ENCODE results near the gene GSTA4. TPM values are rescaled to one million over a fixed set of nuclear protein-coding genes. Genes with fewer than 3 reads are reported as not detected.
A peak's percentile ranks its signal among the peaks of the same experiment; 100 is the strongest.

The GSTA4 gene
- total and polyA plus RNA-seq, 2 experiments from 2014 or later: 19.3 to 29.9 TPM

GRCh38 chr6:52998603-52999002 lies 3.5 kb upstream of the GSTA4 start (continued):
- no peak for TF ChIP-seq CTCF (conservative IDR thresholded peaks at IDR 0.05; ENCODE audit: low read depth in 2 of 2)
- no peak for TF ChIP-seq ETS1 (IDR thresholded peaks at IDR 0.05)
- no peak for TF ChIP-seq POLR2AphosphoS5 (IDR thresholded peaks at IDR 0.05; ENCODE audit: low read depth)
- no peak for TF ChIP-seq EZH2phosphoT487 (IDR thresholded peaks at IDR 0.05; ENCODE audit: unreplicated experiment)
- no peak for TF ChIP-seq NANOG (IDR thresholded peaks at IDR 0.05; ENCODE audit: borderline replicate concordance)

GRCh38 chr6:52995913-52996645 lies 995 bp upstream of the GSTA4 start:
- no peaks in the 10 kb centered on the region for H3K79me2 ChIP-seq (replicated peaks; ENCODE audit: insufficient read depth)
- 0 out of 2 replicates have a peak, but pooled peaks cover 7% of the 10 kb centered on the region for H3K4me1 ChIP-seq (ENCODE audit: insufficient read depth)
- Mint-ChIP-seq H3K9me3 (peaks cover 5% of the 10 kb centered on the region), H3K27me3 (ENCODE audit: insufficient read depth, low read depth, poor library complexity) (peaks cover 17% of the 10 kb centered on the region), H3K27ac (no peak overlapping the region), H3K36me3 (ENCODE audit: low read depth) (peaks cover 7% of the 10 kb centered on the region), H3K4me3 (peak overlapping the region; percentile 53), H3K4me1 (peaks cover 13% of the 10 kb centered on the region; the same call in 2 of the 3 replicates)
- no peaks in the 10 kb centered on the region for H3F3A ChIP-seq (replicated peaks; ENCODE audit: low read depth)
- H3K36me3 ChIP-seq (ENCODE audit: insufficient read depth): no peaks in the 10 kb centered on the region
- TF ChIP-seq REST (IDR thresholded peaks at IDR 0.05; ENCODE audit: unreplicated experiment): no peak
- TF ChIP-seq CREB1 (CRISPR knock-in tag; IDR thresholded peaks at IDR 0.05; ENCODE audit: low read depth): no peak
- no peak for TF ChIP-seq JUNB (IDR thresholded peaks at IDR 0.05; ENCODE audit: unreplicated experiment)
- TF ChIP-seq ZNF331 (CRISPR knock-in tag; IDR thresholded peaks at IDR 0.05; ENCODE audit: low read depth): no peak
- no peak for TF ChIP-seq ZNF114 (CRISPR knock-in tag; IDR thresholded peaks at IDR 0.05)
- TF ChIP-seq EZH2phosphoT487 (IDR thresholded peaks at IDR 0.05; ENCODE audit: unreplicated experiment): no peak
- no peak for TF ChIP-seq CTCF (conservative IDR thresholded peaks at IDR 0.05; ENCODE audit: low read depth in 2 of 2)
- TF ChIP-seq ETS1 (IDR thresholded peaks at IDR 0.05): no peak
- TF ChIP-seq NANOG (IDR thresholded peaks at IDR 0.05; ENCODE audit: borderline replicate concordance): no peak
- H3K27ac ChIP-seq (ENCODE audit: low read depth): no peak overlapping the region
- 0 out of 2 replicates have a peak overlapping the region, but pooled peaks have one; percentile 28 for H3K4me3 ChIP-seq
- no peaks in the 10 kb centered on the region for H3K9me2 ChIP-seq (ENCODE audit: insufficient read depth)
- no peak overlapping the region for H3K4me2 ChIP-seq
- ATAC-seq (no peak; the same call in 2 of the 3 replicates), DNase-seq (ENCODE audit: low spot score) (peak; percentile 54)
- H4K20me1 ChIP-seq (replicated peaks; ENCODE audit: insufficient read depth): no peaks in the 10 kb centered on the region
- H3K27me3 ChIP-seq (ENCODE audit: insufficient read depth): no peaks in the 10 kb centered on the region
- no peak overlapping the region for H2AFZ ChIP-seq
